ENCODE data around the gene SCG3.

GRCh38 chr15:51726302-51727073 lies 45.2 kb downstream of the SCG3 start:
- TF ChIP-seq EZH2 (IDR thresholded peaks at IDR 0.05; ENCODE audit: borderline replicate concordance, low read depth, low read length, severe bottlenecking) (no peak), CTCF (IDR thresholded peaks at IDR 0.05; ENCODE audit: borderline replicate concordance, extremely low read depth, low read length, poor library complexity, severe bottlenecking) (no peak)
